ENCODE measurements around the gene FAM117B.

GRCh38 chr2:202817771-202818170, 183.0 kb downstream of the FAM117B start:
- no peak for TF ChIP-seq CTCF (IDR thresholded peaks at IDR 0.05; ENCODE audit: low read depth, low read length, missing input control)
- TF ChIP-seq YY1 (IDR thresholded peaks at IDR 0.05) = no peak
- TF ChIP-seq MAX (IDR thresholded peaks at IDR 0.05) = no peak
